VCaP (cell line): ENCODE results near the gene GRM7.

ENCODE experiments used
- H3K27ac ChIP-seq: fragments of 450-650 bp; 2 replicates; pipeline ENCODE4 v1.5.1; 2017
- CTCF ChIP-seq: fragments of 450-650 bp; conservative IDR thresholded peaks from 2 replicates; pipeline ENCODE4 v1.5.1; 2017; ENCODE audit warnings: mild to moderate bottlenecking, moderate library complexity

GRM7 gene

GRCh38 chr3:6860954-6861624 lies at the start of gene GRM7:
Gene GRM7 (plus strand): TSS chr3:6861115.
- no peak within 1 kb of the TSS for H3K27ac ChIP-seq
- no peak for TF ChIP-seq CTCF

- TF ChIP-seq CTCF, result no peak
- no peak overlapping the region for H3K27ac ChIP-seq
Observed at GRCh38 chr3:6821411-6821810, 39.5 kb upstream of the GRM7 start.

GRCh38 chr3:6825524-6825923 lies 35.4 kb upstream of the GRM7 start:
- no peak overlapping the region for H3K27ac ChIP-seq
- TF ChIP-seq CTCF, result peak; percentile 67

- no peak for TF ChIP-seq CTCF
- no peak overlapping the region for H3K27ac ChIP-seq
Observed at GRCh38 chr3:6827453-6827852, 33.5 kb upstream of the GRM7 start.

- no peak overlapping the region for H3K27ac ChIP-seq
- TF ChIP-seq CTCF, result no peak
Observed at GRCh38 chr3:6844723-6845122, 16.2 kb upstream of the GRM7 start.

- no peak overlapping the region for H3K27ac ChIP-seq
- no peak for TF ChIP-seq CTCF
Observed at GRCh38 chr3:6854184-6854583, 6.7 kb upstream of the GRM7 start.

- H3K27ac ChIP-seq, result no peak overlapping the region
- TF ChIP-seq CTCF, result no peak
Observed at GRCh38 chr3:6857510-6857909, 3.4 kb upstream of the GRM7 start.
